ENCODE results near the gene BTBD6.

Gene BTBD6

GRCh38 chr14:105299654-105300541 lies 51.6 kb downstream of the BTBD6 start:
- peak; percentile 28 for DNase-seq
